Activated T-helper 1 cell treated with Interleukin-2 at 50 U/mL for 16 hours (primary cell): ENCODE measurements around the gene PLXNA2.

Experiments
- DNase-seq: peaks from one replicate; pipeline ENCODE4 v3.0.0-alpha.2; 2020; ENCODE audit warnings: low read depth

Gene PLXNA2

DNA sequence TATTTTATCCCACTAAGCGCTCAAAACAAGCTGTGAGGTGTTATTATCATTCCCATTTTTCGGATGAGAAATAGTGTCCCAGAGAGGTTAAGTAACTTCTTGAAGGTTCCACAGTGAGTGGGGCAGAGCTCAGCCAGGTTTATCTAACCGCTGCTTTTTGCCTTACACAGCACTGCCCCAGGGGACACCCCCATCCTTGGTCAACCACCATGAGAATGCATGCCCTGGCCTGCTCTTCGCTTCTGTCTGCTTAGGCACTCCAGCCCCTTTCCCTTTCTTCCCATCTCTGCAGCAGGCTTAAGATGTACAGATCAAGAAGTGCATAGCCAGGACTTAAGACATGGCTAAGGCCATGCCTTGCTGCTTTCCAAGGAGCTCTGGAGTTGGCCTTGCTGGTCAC, 174.3 kb downstream of the PLXNA2 start:
- DNase-seq, result no peak

DNA sequence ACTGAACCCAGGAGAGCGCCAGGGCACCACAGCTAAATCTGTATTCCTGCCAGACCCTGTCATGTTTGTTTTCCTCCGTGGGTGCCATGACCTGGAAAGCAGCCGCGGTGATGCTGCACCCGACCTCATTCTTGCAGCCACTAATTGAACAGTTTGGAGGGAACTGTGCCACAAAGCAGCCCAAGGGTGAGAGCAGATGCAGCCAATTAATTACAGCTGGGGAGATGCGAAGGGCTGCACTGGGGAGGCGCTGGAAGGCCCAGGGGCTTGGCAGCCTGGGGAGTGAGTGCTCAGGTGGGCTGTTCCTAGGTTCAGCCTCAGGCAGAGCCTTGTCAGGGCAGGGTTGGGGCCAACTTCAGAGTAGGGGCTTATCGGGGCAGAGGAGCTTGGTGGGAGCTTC, 174.9 kb downstream of the PLXNA2 start:
- no peak for DNase-seq

DNA sequence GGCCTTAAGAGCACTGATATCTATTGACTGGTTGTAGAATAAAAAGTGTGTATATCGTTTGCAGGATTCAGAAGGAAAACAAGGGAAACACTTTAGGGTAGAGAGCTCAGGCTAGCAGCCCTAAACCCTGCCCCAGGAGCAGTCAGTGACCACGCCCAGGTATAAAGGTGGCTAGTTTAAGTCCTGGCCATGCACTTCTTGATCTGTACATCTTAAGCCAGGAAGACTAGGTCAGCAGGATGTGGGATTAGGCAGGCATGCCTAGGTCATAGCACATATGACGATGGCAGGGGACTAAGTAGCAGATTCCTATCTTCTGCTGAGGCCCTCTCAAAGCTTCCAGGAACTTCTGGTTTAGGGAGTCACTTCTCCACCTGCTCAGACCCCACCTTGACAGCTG, 175.3 kb downstream of the PLXNA2 start:
- DNase-seq, result no peak

DNA sequence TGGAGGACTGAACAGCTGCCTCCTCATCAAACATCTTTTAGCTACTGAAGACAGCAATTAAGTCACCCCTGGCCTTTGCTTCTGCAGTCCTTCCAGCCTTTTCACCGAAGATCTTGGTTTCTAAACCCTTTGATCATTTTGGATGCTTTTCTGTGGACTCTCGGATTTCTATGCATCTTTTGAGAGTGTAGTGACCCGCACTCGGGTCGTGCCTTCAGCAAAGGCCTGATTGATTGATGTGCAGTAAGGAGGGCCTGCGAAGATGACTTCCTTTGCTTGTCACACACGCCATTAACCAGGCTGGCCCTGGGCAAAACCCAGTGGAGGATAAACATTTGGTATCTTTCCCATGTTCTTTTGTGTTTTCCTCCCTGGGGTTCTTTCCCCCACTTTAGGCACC, 175.8 kb downstream of the PLXNA2 start:
- no peak for DNase-seq

DNA sequence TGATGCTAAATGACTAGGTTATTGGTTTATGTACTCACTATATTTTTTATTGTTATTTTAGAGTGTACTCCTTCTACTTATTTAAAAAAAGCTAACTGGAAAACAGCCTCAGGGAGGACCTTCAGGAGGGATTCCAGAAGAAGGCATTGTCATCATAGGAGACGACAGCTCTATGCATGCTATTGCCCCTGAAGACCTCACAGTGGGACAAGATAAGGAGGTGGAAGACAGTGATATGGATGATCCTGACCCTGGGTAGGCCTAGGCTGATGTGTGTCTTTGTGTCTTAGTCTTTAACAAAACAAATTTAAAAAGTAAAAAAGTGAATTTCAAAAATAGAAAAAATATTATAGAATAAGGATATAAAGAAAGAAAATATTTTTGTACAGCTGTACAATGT, 177.6 kb downstream of the PLXNA2 start:
- DNase-seq, result no peak

DNA sequence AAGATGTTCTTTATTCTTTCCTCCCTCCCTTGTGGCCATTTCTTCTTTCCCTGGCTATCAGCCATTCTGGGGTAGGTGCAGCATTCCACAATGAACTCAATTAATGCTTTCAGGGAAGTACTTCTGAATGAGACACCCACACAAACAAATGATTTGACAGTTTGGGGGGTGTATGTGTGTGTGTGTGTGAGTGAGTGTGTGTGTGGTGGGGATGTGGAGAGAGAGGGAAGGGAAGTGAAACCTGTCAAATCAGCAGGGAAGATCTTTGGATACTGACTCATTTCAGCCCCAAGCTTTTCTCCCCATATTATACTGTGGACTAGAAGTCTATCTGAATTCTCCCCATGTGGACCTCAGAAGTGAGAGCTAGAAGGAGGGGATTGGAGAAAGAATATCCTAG, 178.3 kb downstream of the PLXNA2 start:
- no peak for DNase-seq

DNA sequence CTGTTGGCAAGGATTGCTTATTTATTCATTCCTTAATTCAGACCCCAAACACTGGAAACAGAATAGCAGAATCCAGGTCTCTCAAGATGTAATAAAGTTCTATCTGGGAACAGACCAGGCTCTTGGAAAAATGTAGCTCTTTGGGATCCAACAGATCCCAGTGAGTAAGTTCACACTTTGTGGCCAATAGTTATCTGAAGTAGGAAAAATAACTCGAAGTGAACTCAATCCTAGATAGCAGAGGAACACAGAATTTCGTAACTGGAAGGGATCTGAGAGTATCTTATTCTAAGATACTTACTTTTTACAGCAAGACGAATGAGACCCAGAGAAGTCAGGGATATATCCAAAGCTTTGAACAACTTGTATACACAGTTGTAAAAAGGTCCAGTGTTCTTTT, 182.6 kb downstream of the PLXNA2 start:
- DNase-seq, result no peak

DNA sequence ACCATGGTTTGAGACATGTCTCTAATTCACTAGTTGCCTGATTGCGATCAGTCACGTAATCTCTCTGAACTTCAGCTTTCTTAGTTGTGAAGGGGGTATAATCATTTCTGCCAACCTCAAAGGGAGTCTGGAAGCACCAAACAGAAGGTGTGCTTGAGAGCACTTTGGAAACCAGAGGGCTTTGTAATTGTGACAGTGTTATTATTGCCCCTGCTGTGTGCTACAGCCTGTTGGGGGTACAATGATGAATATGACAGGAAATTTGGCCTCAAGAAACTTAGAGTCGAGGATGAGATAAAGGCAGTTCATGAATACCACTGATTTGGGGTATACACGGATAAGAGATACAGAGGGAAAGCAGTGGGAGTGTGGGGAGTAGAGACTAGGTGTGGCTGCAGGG, 183.1 kb downstream of the PLXNA2 start:
- DNase-seq, result no peak

DNA sequence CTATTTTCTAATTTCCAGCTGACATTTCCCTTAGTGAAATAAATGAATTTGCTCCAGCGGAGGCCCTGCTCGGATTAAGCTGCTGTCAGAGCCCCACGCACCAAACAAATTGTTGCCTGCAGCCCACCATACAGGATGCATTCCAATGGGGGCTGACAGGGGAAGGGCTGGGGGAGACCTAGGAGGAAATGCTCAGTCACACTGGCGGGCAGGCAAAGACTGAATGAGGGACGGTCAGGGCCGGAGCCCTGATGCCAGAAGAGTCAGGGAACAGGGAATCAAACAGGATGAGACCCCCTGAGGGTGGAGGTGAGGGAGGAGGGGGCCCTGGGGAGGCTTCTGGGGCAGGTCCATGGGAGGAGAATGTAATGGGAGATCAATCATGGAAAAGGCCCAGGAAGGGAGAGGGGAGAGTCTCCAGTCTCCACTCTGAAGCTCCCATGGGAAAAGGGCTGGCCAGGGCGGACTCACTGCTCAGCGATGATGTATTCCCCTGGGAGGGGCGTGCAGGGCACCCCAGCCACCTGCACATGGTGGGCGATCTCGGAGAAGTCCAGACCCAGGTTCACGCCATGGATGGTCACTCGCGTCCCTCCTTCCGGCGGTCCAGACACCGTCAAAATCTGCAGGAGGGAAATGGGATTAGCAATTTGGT, 183.8 kb downstream of the PLXNA2 start:
- DNase-seq, result no peak

DNA sequence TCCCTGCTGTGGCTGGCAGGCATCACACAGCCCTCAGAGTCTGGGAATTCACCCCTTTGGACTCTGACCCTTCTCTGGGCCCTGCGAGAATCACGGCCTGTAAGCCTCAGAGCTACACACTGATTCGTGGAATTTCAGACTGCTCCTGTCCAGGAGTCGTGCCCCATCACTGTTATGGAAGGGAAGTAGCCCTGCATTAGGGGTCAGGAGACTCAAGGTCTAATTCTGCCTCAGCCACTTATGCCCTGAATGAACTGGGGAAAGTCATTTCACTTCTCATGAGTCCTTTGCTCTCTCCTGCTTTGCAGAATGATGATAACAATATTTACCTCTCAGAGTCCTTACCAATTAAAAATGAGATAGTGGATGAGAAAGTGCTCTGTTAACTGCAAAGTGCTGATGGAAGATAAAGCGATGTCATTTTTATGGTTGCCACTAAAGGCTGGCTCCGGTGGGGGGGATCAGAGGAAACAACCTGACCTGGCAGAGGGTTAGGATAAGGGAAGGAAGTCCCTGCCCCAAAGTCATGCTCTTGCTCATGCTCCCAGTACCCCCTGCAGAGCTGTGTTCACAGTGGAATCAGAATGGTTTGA, 184.7 kb downstream of the PLXNA2 start:
- DNase-seq, result no peak

DNA sequence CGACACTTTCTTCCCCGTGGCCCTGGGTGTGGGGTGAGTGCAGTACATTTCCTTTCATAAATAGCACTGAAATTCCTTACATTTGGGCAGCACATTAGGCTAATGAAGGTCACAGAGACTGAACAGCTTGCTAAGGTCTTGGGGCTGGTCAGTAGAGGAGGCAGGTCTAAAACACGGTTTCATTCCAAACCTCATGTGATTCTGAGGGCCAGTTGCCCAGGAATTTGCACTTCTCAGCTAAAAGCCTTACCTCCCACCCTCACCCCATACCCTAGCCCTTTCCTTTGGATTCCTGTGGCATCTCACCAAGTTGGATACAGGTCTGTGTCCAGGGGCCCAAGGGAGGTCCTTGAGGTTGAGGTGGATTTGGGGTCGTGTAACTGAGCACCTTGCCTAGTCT, 185.4 kb downstream of the PLXNA2 start:
- DNase-seq, result no peak

DNA sequence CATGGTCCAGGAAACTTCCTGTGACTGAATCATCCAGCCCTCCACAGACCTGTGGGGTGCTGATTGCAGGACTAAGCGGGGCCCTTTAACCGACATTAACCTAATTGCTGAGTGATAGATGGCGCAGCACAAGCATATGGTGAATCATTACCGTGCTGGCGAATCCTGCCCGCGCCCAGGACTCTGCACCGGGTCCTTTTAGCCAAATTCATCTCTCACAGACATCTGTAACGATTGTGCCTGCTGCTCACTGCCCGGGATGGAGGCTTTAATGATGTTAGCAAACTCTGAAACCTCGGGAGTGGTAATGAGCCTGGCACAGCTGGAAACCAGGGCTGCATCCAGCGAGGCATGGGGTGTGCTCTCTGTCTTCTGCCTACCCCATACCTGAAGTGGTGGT, 185.9 kb downstream of the PLXNA2 start:
- no peak for DNase-seq

DNA sequence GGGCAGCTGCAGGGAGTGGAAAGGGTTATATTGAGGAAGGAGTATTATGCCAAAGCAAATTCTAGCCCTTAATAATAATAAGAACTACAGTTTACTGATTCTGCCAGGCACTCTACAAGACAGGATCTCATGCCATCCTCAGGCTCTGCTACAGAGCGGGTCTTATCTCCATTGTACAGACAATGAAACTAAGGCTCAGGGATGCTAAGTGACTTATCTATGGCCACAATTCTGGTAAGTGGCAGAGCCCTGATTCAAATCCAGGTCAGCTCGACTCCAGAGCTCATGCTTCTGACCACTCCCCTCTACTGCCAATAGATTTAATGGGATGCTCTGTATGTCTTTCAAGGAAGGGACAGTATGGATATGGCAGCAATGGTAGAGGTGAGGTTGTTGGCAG, 187.1 kb downstream of the PLXNA2 start:
- DNase-seq, result no peak

DNA sequence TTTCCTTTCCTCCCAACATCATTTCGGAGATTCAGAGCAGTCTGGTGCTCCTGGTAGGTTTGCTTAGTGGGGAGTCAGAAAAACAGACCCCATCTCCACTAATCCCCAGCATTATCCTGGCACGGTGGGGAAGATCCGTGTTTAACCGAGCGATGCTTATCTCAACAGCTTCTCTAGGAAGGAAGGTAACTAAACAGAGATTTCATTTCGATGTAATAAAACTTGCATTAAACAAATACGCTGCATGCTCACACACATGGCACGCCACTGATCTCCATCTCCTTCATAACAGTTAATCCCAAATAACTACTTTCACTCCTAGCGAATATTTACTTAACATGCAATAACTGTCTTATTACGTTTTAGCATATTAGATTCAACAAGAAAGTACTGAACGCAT, 188.6 kb downstream of the PLXNA2 start:
- no peak for DNase-seq

DNA sequence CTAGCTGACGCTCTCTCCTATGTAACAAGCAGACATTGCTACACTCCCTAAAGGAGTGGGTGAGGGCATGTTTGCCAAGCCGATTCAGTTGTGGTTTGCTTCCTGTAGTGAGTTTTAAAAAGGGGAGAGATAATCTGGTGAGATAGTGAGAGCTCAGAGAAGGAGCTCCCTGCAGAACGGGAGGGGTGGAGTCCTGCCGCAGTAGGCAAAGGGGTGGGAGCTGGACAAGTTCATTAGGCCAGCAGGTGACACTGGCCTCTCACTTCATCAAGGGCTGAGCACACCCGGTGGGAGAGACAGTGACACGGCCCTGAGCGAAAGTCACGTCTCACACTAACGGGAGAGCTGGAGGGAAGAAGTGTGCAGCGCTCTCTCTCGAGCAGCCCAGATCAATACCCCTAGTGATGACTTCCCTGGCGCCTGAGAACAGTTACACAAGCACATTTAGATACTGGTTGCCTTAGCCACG, 189.2 kb downstream of the PLXNA2 start:
- DNase-seq, result no peak

DNA sequence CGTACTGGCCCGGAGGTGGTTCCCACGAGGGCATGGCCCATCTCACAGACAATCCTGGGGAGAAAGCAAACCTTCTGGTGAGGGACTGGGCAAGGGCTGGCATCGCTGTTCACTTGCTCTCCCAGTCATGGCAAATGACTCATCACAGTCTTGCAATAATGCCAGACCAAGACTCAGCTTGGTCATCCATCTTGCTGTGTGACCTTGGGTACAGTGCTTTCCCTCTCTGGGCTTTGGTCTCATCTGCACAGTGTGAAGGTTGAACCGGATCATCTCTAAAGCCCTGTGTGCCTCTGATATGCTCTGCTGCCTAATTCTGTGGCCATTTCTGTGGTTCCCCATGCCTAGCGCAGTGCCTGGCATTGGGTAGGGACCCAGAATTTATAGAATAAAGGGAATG, 189.7 kb downstream of the PLXNA2 start:
- no peak for DNase-seq

DNA sequence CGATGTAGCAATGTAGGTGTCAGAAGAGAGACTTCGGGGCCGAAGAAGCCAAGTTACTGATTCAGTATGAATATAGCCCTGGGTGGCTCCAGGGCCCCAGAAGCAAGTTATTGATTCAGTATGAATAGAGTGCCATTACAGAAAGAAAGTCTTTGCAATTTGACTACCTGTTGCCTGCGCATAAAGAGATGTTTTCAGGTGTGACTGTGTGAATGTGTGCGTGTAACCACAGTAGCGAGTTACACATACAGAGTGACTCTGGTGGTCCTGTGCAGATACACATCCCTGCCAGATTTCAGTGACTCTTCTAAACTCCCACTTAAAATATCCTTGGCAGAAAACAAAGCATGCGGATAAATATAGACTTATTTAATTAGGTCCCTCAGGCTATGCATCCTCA, 190.5 kb downstream of the PLXNA2 start:
- no peak for DNase-seq

DNA sequence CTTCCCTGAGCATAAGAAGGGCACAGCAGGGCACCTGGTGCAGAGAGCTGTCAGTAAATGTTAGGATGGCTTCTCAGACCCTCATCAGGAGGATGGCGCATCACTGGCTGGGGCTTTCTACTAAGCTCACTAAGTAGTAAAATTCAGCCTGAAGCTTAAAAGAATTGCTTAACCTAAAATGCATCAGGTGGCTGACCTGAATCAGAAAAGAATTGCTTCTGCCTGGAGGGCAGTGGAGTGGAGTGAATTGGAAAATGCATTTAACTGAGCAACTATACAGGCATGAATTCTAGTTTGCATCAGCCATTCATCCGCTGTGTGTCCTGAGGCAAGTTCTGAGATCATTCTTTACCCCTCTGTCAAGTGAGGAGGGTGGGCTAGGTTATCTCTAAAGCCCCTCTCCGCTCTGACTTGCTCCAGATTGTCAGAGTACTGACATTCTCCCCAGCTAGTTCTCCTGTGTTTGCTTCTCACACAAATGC, 191.2 kb downstream of the PLXNA2 start:
- no peak for DNase-seq

DNA sequence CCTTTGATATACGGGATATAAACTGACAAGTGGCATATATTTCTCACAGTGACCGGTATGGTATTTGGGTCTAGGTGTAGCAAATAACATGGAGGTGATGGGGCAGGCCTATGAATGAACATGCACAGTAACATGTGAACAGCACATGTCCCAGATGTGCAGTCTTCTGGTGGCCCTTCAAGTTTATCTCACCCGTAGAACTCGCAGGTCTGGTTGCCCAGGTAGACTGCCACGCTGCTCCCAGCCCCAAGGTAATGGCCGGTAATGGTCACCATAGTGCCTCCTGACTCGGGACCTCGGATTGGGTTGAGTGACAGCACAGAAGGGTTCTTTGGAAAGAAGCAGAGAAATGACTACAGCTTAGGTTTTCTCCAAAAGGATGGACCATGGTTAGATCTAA, 192.0 kb downstream of the PLXNA2 start:
- DNase-seq, result no peak

DNA sequence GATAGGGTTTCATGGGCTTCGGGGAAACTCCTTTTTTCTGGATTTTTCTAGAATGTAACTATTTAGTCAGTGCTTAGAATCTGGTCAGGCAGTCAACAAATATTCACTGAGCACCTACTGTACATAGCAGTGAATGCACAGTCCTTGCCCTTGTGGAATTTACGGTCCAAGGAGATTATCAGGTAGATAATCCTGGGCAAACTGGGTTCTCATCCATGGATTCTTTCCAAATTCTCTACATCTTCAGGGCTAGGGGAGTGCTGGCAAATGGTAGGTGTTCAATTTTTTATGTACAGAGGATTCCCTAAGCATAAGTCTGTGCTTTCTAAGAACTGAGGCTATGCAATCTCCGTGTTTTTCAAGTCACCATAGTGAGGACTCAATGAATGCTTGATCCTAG, 192.5 kb downstream of the PLXNA2 start:
- no peak for DNase-seq

DNA sequence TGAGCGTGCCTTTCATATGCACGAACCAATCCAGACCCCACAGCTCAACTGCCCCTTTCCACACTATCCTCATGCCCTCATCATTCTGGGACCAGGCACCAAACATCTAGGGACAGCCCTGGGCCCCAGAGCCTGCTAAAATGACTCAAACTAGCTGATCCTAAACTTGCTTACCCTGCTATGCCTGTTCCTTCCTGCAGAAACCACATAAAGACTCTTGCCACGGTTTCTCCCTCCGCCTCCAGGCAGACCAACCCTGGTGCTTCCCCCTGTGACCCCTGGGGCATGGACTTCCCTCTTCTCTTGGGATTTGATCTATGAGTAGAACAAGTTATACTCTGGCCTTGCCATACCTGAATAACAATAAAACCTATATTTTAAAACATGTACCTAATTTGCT, 195.3 kb downstream of the PLXNA2 start:
- DNase-seq, result no peak

DNA sequence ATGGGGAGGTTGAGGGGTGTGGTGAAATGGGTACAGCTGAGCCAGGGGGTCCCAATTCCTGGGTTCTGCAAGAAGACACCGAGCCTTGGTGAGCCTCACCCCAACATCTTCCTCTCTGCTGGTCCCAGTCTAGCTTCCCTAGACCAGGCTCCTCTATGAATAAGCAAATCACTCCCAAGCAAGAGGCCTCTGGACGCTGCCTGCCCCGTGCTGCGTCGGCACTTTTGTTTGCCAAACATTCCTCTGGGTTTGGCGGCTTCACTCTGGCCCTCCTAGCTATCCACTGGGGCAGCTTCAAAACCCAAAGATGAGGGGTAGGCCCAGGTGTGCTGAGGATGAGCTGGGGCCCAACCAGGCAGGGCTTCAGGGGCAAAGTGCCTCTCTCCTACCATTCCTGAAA, 196.2 kb downstream of the PLXNA2 start:
- no peak for DNase-seq

DNA sequence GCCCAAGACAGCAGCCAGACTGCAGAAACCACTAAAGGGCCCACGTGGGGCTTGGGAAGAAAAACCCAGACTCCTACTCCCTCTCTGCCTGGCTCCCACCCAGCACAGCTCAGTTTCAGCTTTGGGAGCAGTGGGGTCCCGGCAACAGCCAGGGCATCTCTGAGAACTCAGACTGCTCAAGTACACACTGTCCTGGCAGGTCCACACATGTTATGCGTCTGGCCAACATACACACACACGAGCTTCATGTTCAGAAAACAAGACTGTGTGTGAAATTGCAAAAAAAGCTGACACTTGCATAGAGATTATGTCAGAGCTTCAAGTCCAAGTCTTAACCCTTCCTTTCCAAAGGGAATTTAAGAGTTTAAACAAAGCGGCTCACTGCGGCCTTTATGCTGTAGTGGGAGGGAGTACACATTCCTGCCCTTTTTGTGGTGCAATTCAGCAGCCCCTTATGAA, 196.7 kb downstream of the PLXNA2 start:
- DNase-seq, result no peak
